Measurements from ENCODE around the gene TNK2. TPM values are rescaled to one million over a fixed set of nuclear protein-coding genes. Genes with fewer than 3 reads are reported as not detected.

Gene TNK2

DNA sequence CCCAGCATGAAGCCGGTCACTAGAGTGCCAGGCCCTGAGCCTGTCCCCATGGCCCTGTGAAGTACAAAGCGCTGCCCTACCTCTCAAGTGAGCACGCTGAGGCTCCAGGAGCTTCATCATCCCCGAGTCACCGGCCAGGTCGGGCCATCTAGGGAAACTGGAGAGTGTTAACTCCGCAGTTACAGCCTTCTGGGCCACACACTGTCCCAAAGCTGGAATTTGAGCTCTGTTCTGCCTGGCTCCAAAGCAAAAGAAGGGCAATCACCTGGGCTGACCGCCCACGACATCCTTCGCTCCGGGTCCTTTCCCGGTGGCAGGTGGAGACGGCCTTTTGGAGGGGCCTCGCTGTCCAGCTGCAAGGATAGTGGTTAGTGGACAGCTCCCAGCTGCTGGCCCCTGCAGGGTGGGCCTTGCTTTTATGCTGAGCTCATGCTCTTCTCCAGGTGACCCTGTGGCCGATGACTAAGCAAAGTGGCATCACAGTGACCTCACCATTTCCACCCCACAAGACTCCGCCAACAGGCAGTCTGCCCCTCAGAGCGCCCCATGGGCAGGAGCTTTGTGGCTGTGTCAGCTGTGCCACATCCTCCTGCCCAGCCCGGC is 93.1 kb downstream of the TNK2 start:
- Histone ChIP-seq H3K9ac (ENCODE audit: low read depth, low read length, poor library complexity) (no peak overlapping the region), H3K18ac (ENCODE audit: low read length) (no peak overlapping the region), H2BK120ac (ENCODE audit: low read depth, low read length) (no peak overlapping the region), H3K23ac (ENCODE audit: low read depth, low read length, poor library complexity) (no peak overlapping the region), H3K36me3 (replicated peaks in 1 of 2; ENCODE audit: control insufficient read depth in 2 of 2, insufficient read depth in 2 of 2, low read length in 2 of 2) (no peaks in the 10 kb centered on the region), H3K79me1 (ENCODE audit: low read depth, low read length) (no peaks in the 10 kb centered on the region), H2BK15ac (ENCODE audit: low read length) (no peak overlapping the region), H3K4me1 (ENCODE audit: control insufficient read depth in 2 of 2, insufficient read depth in 1 of 2, low read depth in 1 of 2, low read length in 2 of 2) (peaks cover 0 to 6% of the 10 kb centered on the region in 2 donors), H2BK5ac (ENCODE audit: low read length) (no peak overlapping the region), H4K91ac (ENCODE audit: low read depth, low read length, poor library complexity) (no peak overlapping the region), H2BK12ac (ENCODE audit: low read length) (peak overlapping the region; percentile 46), H2AFZ (ENCODE audit: low read length) (no peak overlapping the region), H4K8ac (ENCODE audit: low read depth, low read length) (no peak overlapping the region), H3K4me2 (ENCODE audit: insufficient read depth, low read length, poor library complexity, severe bottlenecking) (no peak overlapping the region), H3K4me3 (ENCODE audit: low read length in 2 of 2) (no peak overlapping the region), H3K27me3 (ENCODE audit: control insufficient read depth in 3 of 3, insufficient read depth in 3 of 3, low read depth in 1 of 3, low read length in 3 of 3) (peaks cover 0 to 57% (median 2%) of the 10 kb centered on the region in 3 experiments), H3K27ac (replicated peaks; ENCODE audit: low read length) (no peak overlapping the region), H3K14ac (ENCODE audit: low read length) (no peak overlapping the region), H3K4ac (ENCODE audit: low read length) (no peak overlapping the region), H2AK5ac (ENCODE audit: low read depth, low read length) (no peak overlapping the region), H3K9me3 (replicated peaks in 1 of 2; ENCODE audit: control insufficient read depth in 2 of 2, insufficient read depth in 1 of 2, low read depth in 1 of 2, low read length in 2 of 2) (no peaks in the 10 kb centered on the region)
- WGBS, 2 donors (ENCODE audit: extremely low coverage in 2 of 2, insufficient read length in 2 of 2, insufficient replicate concordance in 1 of 2), result no CpG with 5 or more reads among the region's 18 CpGs
- no peak for DNase-seq (ENCODE audit: low spot score)

DNA sequence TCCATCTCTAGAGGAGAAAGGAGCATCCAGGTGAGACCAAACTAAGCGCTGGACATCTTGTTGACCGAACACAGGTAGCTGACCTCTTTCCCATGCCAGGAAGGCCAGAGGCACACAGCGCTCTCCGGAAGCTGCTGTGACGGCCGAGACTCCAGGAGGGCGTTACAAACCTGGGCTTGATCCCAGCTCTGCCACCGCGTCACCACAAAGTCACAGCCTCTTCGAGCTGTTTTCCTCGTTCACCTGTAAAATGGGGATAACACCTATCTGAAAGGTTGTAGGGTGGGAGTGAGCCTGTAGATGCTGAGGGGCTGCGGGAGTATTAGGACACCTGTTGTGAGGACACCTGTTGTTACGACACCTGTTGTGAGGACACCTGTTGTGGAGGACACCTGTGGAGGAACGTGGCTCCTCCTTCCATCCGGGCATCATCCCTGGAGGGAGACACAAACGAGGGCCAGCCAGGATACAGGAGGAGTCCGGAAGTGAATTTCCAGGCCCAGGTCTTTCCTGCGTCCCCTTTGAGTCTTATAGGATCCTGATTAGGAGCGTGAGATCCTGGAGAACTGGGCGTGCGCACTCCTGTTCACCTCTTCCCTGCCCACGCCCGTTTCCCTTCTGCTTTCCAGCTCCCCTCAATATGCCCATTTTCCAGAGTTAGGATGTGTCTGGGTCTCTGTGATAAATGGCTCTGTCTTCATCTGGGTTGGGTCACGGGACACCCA is 94.3 kb downstream of the TNK2 start:
- no peak overlapping the region for H4K8ac ChIP-seq (ENCODE audit: low read depth, low read length)
- no peak overlapping the region for H2BK5ac ChIP-seq (ENCODE audit: low read length)
- H2BK12ac ChIP-seq (ENCODE audit: low read length), result no peak overlapping the region
- H3K27me3 ChIP-seq (ENCODE audit: control insufficient read depth in 3 of 3, insufficient read depth in 3 of 3, low read depth in 1 of 3, low read length in 3 of 3), result peaks cover 0 to 63% (median 2%) of the 10 kb centered on the region in 3 experiments
- no peak overlapping the region for H2BK15ac ChIP-seq (ENCODE audit: low read length)
- H3K36me3 ChIP-seq (replicated peaks in 1 of 2; ENCODE audit: control insufficient read depth in 2 of 2, insufficient read depth in 2 of 2, low read length in 2 of 2), result no peaks in the 10 kb centered on the region
- H3K23ac ChIP-seq (ENCODE audit: low read depth, low read length, poor library complexity), result no peak overlapping the region
- no peak overlapping the region for H3K4me2 ChIP-seq (ENCODE audit: insufficient read depth, low read length, poor library complexity, severe bottlenecking)
- no peak overlapping the region for H3K4me3 ChIP-seq (ENCODE audit: low read length in 2 of 2)
- no peaks in the 10 kb centered on the region for H3K79me1 ChIP-seq (ENCODE audit: low read depth, low read length)
- no peaks in the 10 kb centered on the region for H3K9me3 ChIP-seq (replicated peaks in 1 of 2; ENCODE audit: control insufficient read depth in 2 of 2, insufficient read depth in 1 of 2, low read depth in 1 of 2, low read length in 2 of 2)
- no peak overlapping the region for H2BK120ac ChIP-seq (ENCODE audit: low read depth, low read length)
- H3K4ac ChIP-seq (ENCODE audit: low read length), result no peak overlapping the region
- H2AFZ ChIP-seq (ENCODE audit: low read length), result no peak overlapping the region
- no peak overlapping the region for H3K9ac ChIP-seq (ENCODE audit: low read depth, low read length, poor library complexity)
- H3K14ac ChIP-seq (ENCODE audit: low read length), result no peak overlapping the region
- peaks cover 3 to 10% of the 10 kb centered on the region in 2 donors for H3K4me1 ChIP-seq (ENCODE audit: control insufficient read depth in 2 of 2, insufficient read depth in 1 of 2, low read depth in 1 of 2, low read length in 2 of 2)
- DNase-seq (ENCODE audit: low spot score), result no peak
- no peak overlapping the region for H3K18ac ChIP-seq (ENCODE audit: low read length)
- no peak overlapping the region for H4K91ac ChIP-seq (ENCODE audit: low read depth, low read length, poor library complexity)
- H2AK5ac ChIP-seq (ENCODE audit: low read depth, low read length), result no peak overlapping the region
- no CpG with 5 or more reads among the region's 24 CpGs for WGBS, 2 donors (ENCODE audit: extremely low coverage in 2 of 2, insufficient read length in 2 of 2, insufficient replicate concordance in 1 of 2)
- H3K27ac ChIP-seq (replicated peaks; ENCODE audit: low read length), result no peak overlapping the region

Small RNAs within 50 kb of the gene (small RNA-seq; reads per million reads assigned to genes)
- gene MIR6829 (ENCODE audit: insufficient read depth), result not detected
- not detected for gene RNU2-11P (ENCODE audit: insufficient read depth)
